Measurements from ENCODE around the gene PPP1R17.

The PPP1R17 gene

GRCh38 chr7:31710171-31710570, 23.2 kb downstream of the PPP1R17 start:
- no peak for DNase-seq (ENCODE audit: extremely low read depth, low read depth)
- no peak overlapping the region for H3K4me3 ChIP-seq (replicated peaks; ENCODE audit: low read depth, low read length)
- no peak for TF ChIP-seq CTCF (IDR thresholded peaks at IDR 0.05; ENCODE audit: low read depth, low read length, missing control alignments)

GRCh38 chr7:31716355-31716754, 29.3 kb downstream of the PPP1R17 start:
- TF ChIP-seq CTCF (IDR thresholded peaks at IDR 0.05; ENCODE audit: low read depth, low read length, missing control alignments): no peak
- H3K4me3 ChIP-seq (replicated peaks; ENCODE audit: low read depth, low read length): no peak overlapping the region
- DNase-seq (ENCODE audit: extremely low read depth, low read depth): no peak

GRCh38 chr7:31720366-31720765, 33.4 kb downstream of the PPP1R17 start:
- TF ChIP-seq CTCF (IDR thresholded peaks at IDR 0.05; ENCODE audit: low read depth, low read length, missing control alignments): no peak
- no peak for DNase-seq (ENCODE audit: extremely low read depth, low read depth)
- H3K4me3 ChIP-seq (replicated peaks; ENCODE audit: low read depth, low read length): no peak overlapping the region

- no peak for TF ChIP-seq CTCF (IDR thresholded peaks at IDR 0.05; ENCODE audit: low read depth, low read length, missing control alignments)
- DNase-seq (ENCODE audit: extremely low read depth, low read depth): no peak
- H3K4me3 ChIP-seq (replicated peaks; ENCODE audit: low read depth, low read length): no peak overlapping the region
These were observed 37.7 kb downstream of the PPP1R17 start for GRCh38 chr7:31724696-31725095.

- TF ChIP-seq CTCF (IDR thresholded peaks at IDR 0.05; ENCODE audit: low read depth, low read length, missing control alignments): no peak
- no peak overlapping the region for H3K4me3 ChIP-seq (replicated peaks; ENCODE audit: low read depth, low read length)
- DNase-seq (ENCODE audit: extremely low read depth, low read depth): no peak
These were observed 42.3 kb downstream of the PPP1R17 start for GRCh38 chr7:31729195-31729804.

GRCh38 chr7:31734456-31734855, 47.4 kb downstream of the PPP1R17 start:
- TF ChIP-seq CTCF (IDR thresholded peaks at IDR 0.05; ENCODE audit: low read depth, low read length, missing control alignments): no peak
- no peak for DNase-seq (ENCODE audit: extremely low read depth, low read depth)
- no peak overlapping the region for H3K4me3 ChIP-seq (replicated peaks; ENCODE audit: low read depth, low read length)

Measured in HFF-Myc (cell line).